ENCODE results near the gene MZT2A.
"Not testable (repeated sequence)": the region's sequence is repeated elsewhere in the genome, so short reads cannot be mapped to it uniquely, and the experiment has no call there.

MZT2A gene

DNA sequence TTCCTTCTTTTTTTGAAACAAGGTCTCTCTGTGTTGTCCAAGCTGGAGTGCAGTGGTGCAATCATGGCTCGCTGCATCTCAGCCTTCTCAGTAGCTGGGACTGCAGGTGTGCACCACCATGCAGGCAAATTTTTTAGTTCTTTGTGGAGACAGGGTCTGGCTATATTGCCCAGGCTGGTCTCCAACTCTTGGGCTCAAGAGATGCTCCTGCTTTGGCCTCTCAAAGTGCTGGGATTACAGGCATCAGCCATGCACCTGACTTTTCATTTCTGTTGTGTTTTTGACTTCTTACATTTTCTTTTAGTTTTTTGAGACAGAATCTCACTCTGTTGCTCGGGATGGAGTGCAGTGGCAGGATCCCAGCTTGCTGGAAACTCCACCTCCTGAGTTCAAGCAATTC, 33.1 kb upstream of the MZT2A start:
- not testable (repeated sequence) for H3K4me3 ChIP-seq, H3K27ac ChIP-seq
- DNase-seq (ENCODE audit: low spot score) = peak; percentile 19

DNA sequence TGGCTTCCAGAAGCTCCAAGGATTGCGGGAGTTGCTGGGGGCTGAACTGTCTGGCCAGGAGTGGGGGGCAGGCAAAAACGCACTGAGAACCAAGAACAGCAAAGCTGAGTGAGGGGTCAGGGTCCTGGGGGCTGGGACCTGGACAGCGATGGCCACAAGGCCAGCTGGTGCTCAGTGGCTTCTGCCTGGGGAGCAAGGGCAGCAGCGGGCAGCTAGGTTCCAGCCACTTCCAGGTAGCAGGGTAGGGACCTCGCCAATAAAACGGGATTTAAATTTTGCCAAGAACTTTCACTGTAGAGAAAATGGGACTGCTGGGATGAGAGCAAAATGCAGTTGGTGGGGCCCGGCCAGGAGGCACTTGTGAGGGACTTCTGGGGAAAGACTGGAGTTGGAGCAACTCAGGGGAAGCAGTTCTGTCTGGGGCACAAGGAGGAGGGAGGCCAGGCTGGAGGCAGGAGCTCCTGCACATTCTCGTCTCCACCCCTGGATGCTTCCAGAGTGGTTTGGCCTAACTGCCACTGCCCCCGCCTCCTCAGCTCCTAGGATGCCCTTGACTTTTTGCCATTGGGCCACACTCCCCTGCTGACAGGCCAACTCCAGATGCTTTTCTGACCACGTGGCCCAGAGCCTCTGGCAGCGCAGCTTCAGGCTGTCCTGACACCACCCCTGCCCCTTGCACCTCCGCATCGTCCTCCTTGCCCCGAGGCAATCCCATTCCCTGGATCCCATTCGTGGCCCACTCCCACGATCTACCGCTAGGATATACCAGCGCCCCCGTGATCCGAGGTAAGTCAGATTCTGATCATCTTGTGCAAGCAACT, 30.0 kb upstream of the MZT2A start:
- H3K27ac ChIP-seq = no peak overlapping the region
- TF ChIP-seq, protein P1, sequence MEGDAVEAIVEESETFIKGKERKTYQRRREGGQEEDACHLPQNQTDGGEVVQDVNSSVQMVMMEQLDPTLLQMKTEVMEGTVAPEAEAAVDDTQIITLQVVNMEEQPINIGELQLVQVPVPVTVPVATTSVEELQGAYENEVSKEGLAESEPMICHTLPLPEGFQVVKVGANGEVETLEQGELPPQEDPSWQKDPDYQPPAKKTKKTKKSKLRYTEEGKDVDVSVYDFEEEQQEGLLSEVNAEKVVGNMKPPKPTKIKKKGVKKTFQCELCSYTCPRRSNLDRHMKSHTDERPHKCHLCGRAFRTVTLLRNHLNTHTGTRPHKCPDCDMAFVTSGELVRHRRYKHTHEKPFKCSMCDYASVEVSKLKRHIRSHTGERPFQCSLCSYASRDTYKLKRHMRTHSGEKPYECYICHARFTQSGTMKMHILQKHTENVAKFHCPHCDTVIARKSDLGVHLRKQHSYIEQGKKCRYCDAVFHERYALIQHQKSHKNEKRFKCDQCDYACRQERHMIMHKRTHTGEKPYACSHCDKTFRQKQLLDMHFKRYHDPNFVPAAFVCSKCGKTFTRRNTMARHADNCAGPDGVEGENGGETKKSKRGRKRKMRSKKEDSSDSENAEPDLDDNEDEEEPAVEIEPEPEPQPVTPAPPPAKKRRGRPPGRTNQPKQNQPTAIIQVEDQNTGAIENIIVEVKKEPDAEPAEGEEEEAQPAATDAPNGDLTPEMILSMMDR (IDR thresholded peaks at IDR 0.05) = no peak
- DNase-seq (ENCODE audit: low spot score) = peak; percentile 68

DNA sequence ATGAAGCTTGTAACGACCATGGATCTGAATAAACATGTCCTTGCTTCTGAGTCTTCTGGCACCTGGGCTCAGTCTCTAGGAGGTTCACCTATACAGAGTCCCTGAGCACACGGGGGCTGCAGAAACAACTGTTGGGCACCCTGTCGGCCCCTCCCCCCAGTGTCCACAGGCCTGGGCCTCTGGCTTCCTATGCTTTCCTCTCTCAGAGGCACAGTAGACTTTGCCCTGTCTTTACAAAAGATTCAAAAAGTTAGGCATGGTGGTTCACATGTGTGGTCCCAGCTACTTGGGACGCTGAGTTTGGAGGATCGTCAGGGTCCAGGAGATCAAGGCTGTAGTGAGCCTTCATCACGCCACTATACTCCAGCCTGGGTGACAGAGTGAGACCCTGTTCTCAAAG, 29.3 kb upstream of the MZT2A start:
- not testable (repeated sequence) for H3K27ac ChIP-seq, H3K4me3 ChIP-seq
- peak; percentile 49 for DNase-seq (ENCODE audit: low spot score)

More for the DNA sequence above, 30.0 kb upstream of the MZT2A start:
- no peak overlapping the region for H3K4me3 ChIP-seq

DNA sequence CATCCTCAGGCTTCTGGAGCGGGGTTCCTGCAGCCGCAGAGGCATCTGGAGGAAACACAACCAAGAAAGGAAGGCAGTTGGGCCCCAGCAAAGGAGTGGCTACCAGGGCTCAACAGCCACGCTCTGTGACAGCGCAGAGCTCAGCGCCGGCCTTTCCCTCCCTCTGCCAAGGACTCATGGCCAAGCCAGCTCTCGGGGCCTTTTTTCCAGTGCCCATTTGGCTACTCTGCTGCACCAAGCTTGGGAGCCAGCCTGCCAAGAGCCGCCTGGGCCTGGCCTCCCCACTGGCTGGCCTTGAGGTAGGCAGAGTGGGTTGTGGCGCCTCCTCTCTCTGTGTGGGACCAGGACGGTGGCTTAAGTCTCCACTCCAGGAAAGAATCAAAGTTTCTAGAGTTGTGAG, 28.3 kb upstream of the MZT2A start:
- TF ChIP-seq, protein P1 (IDR thresholded peaks at IDR 0.05) = no peak
- DNase-seq (ENCODE audit: low spot score) = no peak
- Histone ChIP-seq H3K4me3 (no peak overlapping the region), H3K27ac (no peak overlapping the region)

DNA sequence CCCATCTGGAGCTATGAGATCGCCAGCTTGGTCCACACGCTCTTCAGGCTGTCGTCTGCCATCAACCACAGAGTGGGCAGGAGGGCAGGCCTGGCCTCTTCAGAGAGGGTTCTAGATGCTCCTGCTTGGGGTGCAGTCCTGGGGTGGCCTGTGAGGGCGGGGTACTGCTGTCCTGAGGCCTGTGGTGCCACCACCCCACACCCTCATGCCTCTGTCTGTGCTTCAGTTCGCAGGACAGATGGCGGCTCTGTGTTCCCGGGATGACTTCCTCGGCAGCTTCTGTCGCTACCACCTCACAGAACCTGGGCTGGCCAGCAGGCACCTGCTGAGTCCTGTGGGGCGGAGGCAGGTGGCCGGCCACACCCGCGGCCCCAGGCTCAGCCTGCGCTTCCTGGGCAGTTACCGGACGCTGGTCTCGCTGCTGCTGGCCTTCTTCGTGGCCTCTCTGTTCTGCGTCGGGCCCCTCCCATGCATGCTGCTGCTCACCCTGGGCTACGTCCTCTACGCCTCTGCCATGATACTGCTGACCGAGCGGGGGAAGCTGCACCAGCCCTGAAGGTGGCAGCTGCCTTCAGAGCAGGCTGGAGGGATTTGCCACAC, 27.8 kb upstream of the MZT2A start:
- not testable (repeated sequence) for DNase-seq (ENCODE audit: low spot score); H3K4me3 ChIP-seq; H3K27ac ChIP-seq

DNA sequence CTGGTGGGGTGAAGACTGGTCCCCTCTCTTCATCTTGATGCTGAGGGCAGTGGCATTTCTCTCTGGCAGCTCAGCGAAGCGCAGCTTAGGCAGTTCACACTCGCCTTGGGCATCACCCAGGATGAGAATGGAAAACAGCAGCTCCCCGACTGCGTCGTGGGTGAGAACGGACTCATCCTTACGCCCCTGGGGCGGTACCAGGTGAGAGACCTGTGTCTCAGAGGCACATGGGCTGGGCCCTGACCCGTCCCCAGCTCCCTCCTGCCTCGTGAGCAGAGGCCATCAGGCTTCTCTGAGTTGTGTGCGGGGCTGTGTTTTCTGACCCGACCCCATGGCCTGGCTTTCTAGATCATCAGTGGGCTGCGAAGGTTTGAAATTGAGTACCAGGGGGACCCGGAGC, 27.3 kb upstream of the MZT2A start:
- no peak overlapping the region for H3K4me3 ChIP-seq
- no peak overlapping the region for H3K27ac ChIP-seq
- no peak for DNase-seq (ENCODE audit: low spot score)
- TF ChIP-seq, protein P1 (IDR thresholded peaks at IDR 0.05) = no peak

DNA sequence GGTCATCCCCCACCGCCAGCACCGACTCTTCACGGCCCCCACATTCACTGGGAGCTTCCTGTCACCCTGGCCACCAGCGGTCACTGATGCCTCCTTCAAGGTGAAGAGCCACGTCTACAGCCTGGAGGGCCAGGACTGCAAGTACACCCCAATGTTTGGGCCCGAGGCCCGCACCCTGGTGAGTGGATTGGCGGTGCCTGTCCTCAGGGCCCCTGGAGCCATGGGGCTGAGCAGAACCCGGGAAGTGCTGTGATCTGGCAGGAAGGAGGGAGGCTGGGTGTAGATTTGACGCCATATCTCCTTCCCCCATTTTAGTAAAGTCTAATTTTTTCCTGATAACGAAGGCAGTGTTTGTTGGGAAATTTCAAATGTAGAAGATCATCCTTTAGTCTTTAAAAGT, 26.3 kb upstream of the MZT2A start:
- not testable (repeated sequence) for H3K27ac ChIP-seq; H3K4me3 ChIP-seq; DNase-seq (ENCODE audit: low spot score)

DNA sequence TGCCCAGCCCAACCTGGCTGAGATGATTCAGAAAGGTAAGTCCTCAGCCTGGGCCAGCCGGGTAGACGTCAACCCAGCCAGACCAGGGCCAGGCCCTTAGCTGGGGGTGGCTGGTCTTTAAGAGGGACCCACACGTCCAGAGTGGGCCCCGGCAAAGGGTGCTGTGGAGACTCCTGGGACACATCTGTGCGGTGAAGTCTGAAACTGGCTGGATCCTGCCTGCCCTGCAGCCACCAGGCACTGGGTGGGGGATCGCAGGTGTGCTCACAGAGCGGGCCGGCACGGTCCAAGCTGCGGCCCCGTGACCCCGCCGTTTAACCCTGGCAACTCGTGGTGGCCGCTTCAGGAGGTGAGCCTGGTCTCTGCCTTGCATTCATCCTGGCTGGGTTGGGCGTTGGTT, 25.7 kb upstream of the MZT2A start:
- not testable (repeated sequence) for DNase-seq (ENCODE audit: low spot score); H3K4me3 ChIP-seq; H3K27ac ChIP-seq

DNA sequence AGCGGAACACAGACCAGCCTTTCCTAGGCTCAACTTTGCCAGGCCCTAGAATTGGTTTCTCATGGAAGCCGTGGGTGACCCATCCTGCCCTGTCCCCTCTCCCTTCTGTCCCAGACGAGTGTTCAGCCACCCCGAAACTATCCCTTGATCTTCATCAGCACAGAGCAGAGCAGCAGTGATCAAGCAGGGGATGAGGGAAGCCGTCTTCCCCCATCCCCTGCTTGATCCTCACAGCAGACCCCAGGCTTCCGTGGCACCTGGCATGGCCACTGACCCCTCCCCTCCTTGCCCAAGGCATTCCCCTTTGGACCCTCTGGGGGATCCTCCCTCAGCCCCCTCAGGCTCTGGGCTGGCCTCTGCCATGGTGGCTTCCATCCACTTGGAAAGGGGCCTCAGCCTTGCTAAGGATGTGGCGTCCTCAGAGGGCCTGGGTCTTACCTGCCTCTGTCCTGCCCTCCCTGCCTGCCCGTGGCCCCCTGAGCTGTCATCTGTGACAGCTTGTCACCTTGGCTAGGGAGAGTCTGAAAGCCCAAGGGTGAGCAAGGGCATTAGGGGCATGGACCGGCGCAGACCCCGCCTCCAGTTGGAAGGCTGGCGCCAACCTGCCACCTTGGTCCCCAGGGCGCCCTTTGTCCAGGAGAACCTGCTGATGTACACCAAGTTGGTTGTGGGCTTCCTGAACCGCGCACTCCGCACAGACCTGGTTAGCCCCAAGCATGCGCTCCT, 25.1 kb upstream of the MZT2A start:
- Histone ChIP-seq H3K27ac (no peak overlapping the region), H3K4me3 (no peak overlapping the region)
- DNase-seq (ENCODE audit: low spot score) = no peak
- TF ChIP-seq, protein P1 (IDR thresholded peaks at IDR 0.05) = no peak

DNA sequence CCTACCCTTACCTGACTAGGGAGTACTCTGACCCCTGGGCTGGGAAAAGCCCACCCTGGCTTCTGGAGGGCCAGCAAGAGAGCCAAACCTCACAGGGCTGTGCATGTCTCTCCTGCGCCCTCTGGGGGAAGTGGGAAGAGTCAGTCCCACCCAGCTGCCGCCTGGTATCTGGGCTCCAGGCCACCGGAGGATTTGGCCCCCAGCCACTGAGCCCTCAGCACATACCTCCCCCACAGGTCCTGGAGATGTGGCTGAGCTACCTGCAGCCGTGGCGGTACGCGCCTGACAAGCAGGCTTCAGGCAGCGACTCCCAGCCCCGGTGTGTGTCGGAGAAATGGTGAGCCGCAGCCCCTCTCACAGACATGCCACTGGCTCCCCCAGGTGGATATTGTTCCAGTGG, 24.4 kb upstream of the MZT2A start:
- H3K4me3 ChIP-seq; DNase-seq (ENCODE audit: low spot score); H3K27ac ChIP-seq: not testable (repeated sequence)
